Mucosa of gallbladder (tissue), 1 donor: ENCODE measurements around the gene TIAM1. TPM values are rescaled to one million over a fixed set of nuclear protein-coding genes. Genes with fewer than 3 reads are reported as not detected.
A peak's percentile ranks its signal among the peaks of the same experiment; 100 is the strongest.

Source experiments
- DNase-seq: peaks from one replicate; pipeline ENCODE4 v3.0.0-alpha.2; 2020; ENCODE audit warnings: low spot score
- total RNA-seq: library from RNA; stranded (reverse); gene quantifications from one replicate; pipeline ENCODE4 v1.2.1, GENCODE V29; 2021
- donor health status: DM: no; HTN: no; CAD: no.

The TIAM1 gene
- total RNA-seq, 1 donor from 2014 or later, result 15.0 TPM

- no peak for DNase-seq
Observed at GRCh38 chr21:31286621-31287020, 57.4 kb downstream of the TIAM1 start.

- no peak for DNase-seq
Observed at GRCh38 chr21:31284797-31285397, 59.2 kb downstream of the TIAM1 start.

- no peak for DNase-seq
Observed at GRCh38 chr21:31283025-31283424, 61.0 kb downstream of the TIAM1 start.

GRCh38 chr21:31282095-31282709 lies 61.9 kb downstream of the TIAM1 start:
- peak; percentile 24 for DNase-seq

- no peak for DNase-seq
Observed at GRCh38 chr21:31281561-31281960, 62.5 kb downstream of the TIAM1 start.

GRCh38 chr21:31279986-31280385 lies 64.1 kb downstream of the TIAM1 start:
- DNase-seq, result no peak

- DNase-seq, result no peak
Observed at GRCh38 chr21:31279214-31279613, 64.8 kb downstream of the TIAM1 start.

GRCh38 chr21:31278511-31279130 lies 65.4 kb downstream of the TIAM1 start:
- DNase-seq, result no peak

GRCh38 chr21:31276663-31277062 lies 67.4 kb downstream of the TIAM1 start:
- no peak for DNase-seq

GRCh38 chr21:31275901-31276300 lies 68.2 kb downstream of the TIAM1 start:
- DNase-seq, result no peak

- no peak for DNase-seq
Observed at GRCh38 chr21:31273278-31273677, 70.8 kb downstream of the TIAM1 start.

GRCh38 chr21:31268090-31268489 lies 76.0 kb downstream of the TIAM1 start:
- no peak for DNase-seq

GRCh38 chr21:31267644-31268043 lies 76.4 kb downstream of the TIAM1 start:
- no peak for DNase-seq

GRCh38 chr21:31266241-31266640 lies 77.8 kb downstream of the TIAM1 start:
- DNase-seq, result no peak

- no peak for DNase-seq
Observed at GRCh38 chr21:31265366-31266013, 78.6 kb downstream of the TIAM1 start.

GRCh38 chr21:31264574-31264973 lies 79.5 kb downstream of the TIAM1 start:
- DNase-seq, result no peak

- no peak for DNase-seq
Observed at GRCh38 chr21:31262728-31263127, 81.3 kb downstream of the TIAM1 start.

GRCh38 chr21:31261759-31262158 lies 82.3 kb downstream of the TIAM1 start:
- DNase-seq, result no peak

GRCh38 chr21:31260790-31261189 lies 83.3 kb downstream of the TIAM1 start:
- no peak for DNase-seq

- no peak for DNase-seq
Observed at GRCh38 chr21:31258073-31258472, 86.0 kb downstream of the TIAM1 start.

- no peak for DNase-seq
Observed at GRCh38 chr21:31257265-31257664, 86.8 kb downstream of the TIAM1 start.

GRCh38 chr21:31255896-31256295 lies 88.2 kb downstream of the TIAM1 start:
- DNase-seq, result no peak

GRCh38 chr21:31255036-31255435 lies 89.0 kb downstream of the TIAM1 start:
- DNase-seq, result no peak
